Ramos (cell line): ENCODE results near the gene CSNK1G1.

Source experiments
- in situ Hi-C: fragments of 300-500 bp; cut with MboI; formaldehyde crosslinking; loops from one replicate; pipeline ENCODE4 v1.14.3; 2022; ENCODE audit warnings: low sequenced_read_pairs; ENCODE audit not compliant: unreplicated experiment

The CSNK1G1 gene

GRCh38 chr15:64158363-64159134 is 197.4 kb downstream of the CSNK1G1 start:
- in situ Hi-C loops: no loop called here

GRCh38 chr15:64157599-64158125 is 198.3 kb downstream of the CSNK1G1 start:
- in situ Hi-C loops: no loop called here

GRCh38 chr15:64156652-64157331 is 199.2 kb downstream of the CSNK1G1 start:
- in situ Hi-C loops: no loop called here

GRCh38 chr15:64155802-64156651 is 199.9 kb downstream of the CSNK1G1 start:
- in situ Hi-C loops: no loop called here

GRCh38 chr15:64153480-64154367 is 202.2 kb downstream of the CSNK1G1 start:
- in situ Hi-C loops: loop anchor here (5.0 kb wide), 1 partner anchor 56 kb away; the partner anchor contains the start of gene SNX1

- in situ Hi-C loops: loop anchor here (5.0 kb wide), 1 partner anchor 55 kb away; the partner anchor contains the start of gene SNX1
Measured at GRCh38 chr15:64152507-64153387, 203.2 kb downstream of the CSNK1G1 start.

GRCh38 chr15:64151727-64152506 is 204.1 kb downstream of the CSNK1G1 start, which contains the start of gene SNX22:
Gene SNX22, plus strand, starts transcription at chr15:64151731. Its CDS starts 45 bp downstream, at chr15:64151776.
- in situ Hi-C loops: loop anchor here (5.0 kb wide), 1 partner anchor 55 kb away; the partner anchor contains the start of gene SNX1

GRCh38 chr15:64149893-64150578 is 205.9 kb downstream of the CSNK1G1 start:
- in situ Hi-C loops: loop anchor here (5.0 kb wide), 1 partner anchor 53 kb away; the partner anchor contains the start of gene SNX1

GRCh38 chr15:64149424-64149823 is 206.5 kb downstream of the CSNK1G1 start:
- in situ Hi-C loops: no loop called here

- in situ Hi-C loops: no loop called here
Measured at GRCh38 chr15:64148581-64148980, 207.4 kb downstream of the CSNK1G1 start.

- in situ Hi-C loops: no loop called here
Measured at GRCh38 chr15:64148168-64148567, 207.8 kb downstream of the CSNK1G1 start.

- in situ Hi-C loops: no loop called here
Measured at GRCh38 chr15:64146885-64147681, 208.9 kb downstream of the CSNK1G1 start.

GRCh38 chr15:64146520-64146884 is 209.5 kb downstream of the CSNK1G1 start:
- in situ Hi-C loops: no loop called here

- in situ Hi-C loops: no loop called here
Measured at GRCh38 chr15:64146041-64146440, 209.9 kb downstream of the CSNK1G1 start.

- in situ Hi-C loops: no loop called here
Measured at GRCh38 chr15:64144565-64145281, 211.2 kb downstream of the CSNK1G1 start.

- in situ Hi-C loops: no loop called here
Measured at GRCh38 chr15:64144192-64144564, 211.8 kb downstream of the CSNK1G1 start.
